ENCODE results near the gene HSPG2. TPM values are rescaled to one million over a fixed set of nuclear protein-coding genes. Genes with fewer than 3 reads are reported as not detected.
"Not testable (repeated sequence)": the region's sequence is repeated elsewhere in the genome, so short reads cannot be mapped to it uniquely, and the experiment has no call there.

Gene HSPG2
- total RNA-seq = 10.2 TPM
- polyA plus RNA-seq = 37.3 TPM
- long read RNA-seq, donor 1 = 0 reads
- long read RNA-seq, donor 2, partial matches to known transcripts = 0 of 3 reads
- long read RNA-seq, donor 2, other reads (novel, unspliced or antisense) = 0 of 3 reads
- long read RNA-seq, donor 3 = 0 reads
- long read RNA-seq, donor 4 = 0 reads
- long read RNA-seq, donor 5, partial matches to known transcripts = 0 of 1 reads
- long read RNA-seq, donor 5, other reads (novel, unspliced or antisense) = 0 of 1 reads
- long read RNA-seq, donor 6, partial matches to known transcripts = 0 of 1 reads
- long read RNA-seq, donor 6, other reads (novel, unspliced or antisense) = 0 of 1 reads
- long read RNA-seq, donor 7 = 0 reads
- long read RNA-seq, donor 8, partial matches to known transcripts = 0 of 3 reads
- long read RNA-seq, donor 8, other reads (novel, unspliced or antisense) = 0 of 3 reads
- long read RNA-seq, donor 9 = 0 reads
- long read RNA-seq, donor 10, partial matches to known transcripts = 0 of 2 reads
- long read RNA-seq, donor 10, other reads (novel, unspliced or antisense) = 0 of 2 reads

DNA sequence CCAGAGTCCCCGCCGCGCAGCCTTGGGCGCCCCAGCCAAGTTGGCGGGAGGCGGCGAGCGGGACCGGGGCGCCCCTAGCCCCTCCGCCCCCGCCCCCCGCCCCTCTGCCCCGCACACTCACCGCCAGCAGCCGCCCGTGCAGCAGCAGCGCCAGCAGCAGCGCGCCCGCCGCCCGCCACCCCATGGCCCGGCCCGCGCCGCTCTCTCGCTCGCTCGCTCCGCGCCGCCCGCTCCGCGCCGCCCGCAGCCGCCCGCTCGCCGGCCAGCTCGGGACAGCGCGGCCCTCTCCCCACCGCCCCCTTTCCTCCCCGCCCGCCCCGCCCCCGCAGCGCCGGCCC is at the start of gene HSPG2:
Gene HSPG2 (minus strand): TSS at position 277 of the 338 bp plus-strand sequence. CDS start 93 bp downstream, at position 184.
- Histone ChIP-seq H3K27me3 (ENCODE audit: control insufficient read depth in 2 of 2, insufficient read depth in 1 of 2, low read length in 1 of 2) (peaks cover 7 to 32% of the 10 kb centered on the region in 2 donors), H3K4me3 (ENCODE audit: low read length in 2 of 2) (peak within 1 kb of the TSS; percentile 24 to 63), H3K27ac (ENCODE audit: low read depth in 1 of 2, low read length in 1 of 2) (peak within 1 kb of the TSS; percentile 3 to 31), H3K9me3 (ENCODE audit: control insufficient read depth in 2 of 2, insufficient read depth in 1 of 2, low read length in 1 of 2) (no peaks in the 10 kb centered on the region), H3K4me1 (ENCODE audit: control insufficient read depth in 2 of 2, insufficient read depth in 2 of 2, low read length in 2 of 2) (peaks cover 0 to 28% of the 10 kb centered on the region in 2 donors), H3K36me3 (ENCODE audit: control insufficient read depth in 2 of 2, insufficient read depth in 2 of 2, low read length in 1 of 2) (no peaks in the 10 kb centered on the region)
- no peak for DNase-seq (ENCODE audit: low read depth in 6 of 9, low spot score in 9 of 9)
- WGBS = 2% methylated on average over 45 of the region's 52 CpGs

DNA sequence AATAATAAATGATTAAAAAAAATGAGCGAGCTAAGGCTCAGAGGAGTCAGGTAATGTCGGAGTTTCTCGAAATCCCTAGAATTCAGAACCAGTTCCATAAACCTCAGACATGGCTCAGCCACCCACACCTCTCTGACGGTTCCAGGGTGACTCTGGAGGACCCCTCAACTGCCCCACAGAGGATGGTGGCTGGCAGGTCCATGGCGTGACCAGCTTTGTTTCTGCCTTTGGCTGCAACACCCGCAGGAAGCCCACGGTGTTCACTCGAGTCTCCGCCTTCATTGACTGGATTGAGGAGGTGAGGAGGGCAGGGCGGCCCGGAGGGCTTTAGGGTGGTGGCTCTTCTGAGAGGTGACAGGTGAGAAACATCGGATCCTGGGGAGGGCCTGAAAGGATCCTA is 49.3 kb upstream of the HSPG2 start:
- WGBS = 91% methylated on average over 11 of the region's 12 CpGs
- not testable (repeated sequence) for H3K4me3 ChIP-seq (ENCODE audit: low read length in 2 of 2); H3K27ac ChIP-seq (ENCODE audit: low read depth in 1 of 2, low read length in 1 of 2); H3K27me3 ChIP-seq (ENCODE audit: control insufficient read depth in 2 of 2, insufficient read depth in 1 of 2, low read length in 1 of 2); H3K9me3 ChIP-seq (ENCODE audit: control insufficient read depth in 2 of 2, insufficient read depth in 1 of 2, low read length in 1 of 2); DNase-seq (ENCODE audit: low read depth in 6 of 9, low spot score in 9 of 9); H3K4me1 ChIP-seq (ENCODE audit: control insufficient read depth in 2 of 2, insufficient read depth in 2 of 2, low read length in 2 of 2); H3K36me3 ChIP-seq (ENCODE audit: control insufficient read depth in 2 of 2, insufficient read depth in 2 of 2, low read length in 1 of 2)

DNA sequence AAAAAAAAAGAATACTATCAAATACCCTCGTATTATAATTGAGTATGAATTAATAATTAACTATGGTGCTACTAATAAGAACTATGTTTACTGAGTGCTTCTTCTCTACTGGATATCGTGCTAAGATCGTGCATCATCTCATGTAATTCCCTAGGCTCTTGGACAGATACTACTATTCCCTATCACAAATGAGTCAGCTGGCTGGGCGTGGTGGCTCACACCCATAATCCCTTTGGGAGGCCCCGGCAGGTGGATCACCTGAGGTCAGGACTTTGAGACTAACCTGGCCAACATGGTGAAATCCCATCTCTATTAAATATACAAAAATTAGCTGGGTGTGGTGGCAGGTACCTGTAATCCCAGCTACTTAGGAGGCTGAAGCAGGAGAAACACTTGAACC is 48.8 kb upstream of the HSPG2 start:
- not testable (repeated sequence) for H3K27me3 ChIP-seq (ENCODE audit: control insufficient read depth in 2 of 2, insufficient read depth in 1 of 2, low read length in 1 of 2); H3K9me3 ChIP-seq (ENCODE audit: control insufficient read depth in 2 of 2, insufficient read depth in 1 of 2, low read length in 1 of 2); H3K4me1 ChIP-seq (ENCODE audit: control insufficient read depth in 2 of 2, insufficient read depth in 2 of 2, low read length in 2 of 2); DNase-seq (ENCODE audit: low read depth in 6 of 9, low spot score in 9 of 9); H3K27ac ChIP-seq (ENCODE audit: low read depth in 1 of 2, low read length in 1 of 2); H3K36me3 ChIP-seq (ENCODE audit: control insufficient read depth in 2 of 2, insufficient read depth in 2 of 2, low read length in 1 of 2); H3K4me3 ChIP-seq (ENCODE audit: low read length in 2 of 2)
- WGBS = 100% methylated on average over 1 of the region's 5 CpGs

DNA sequence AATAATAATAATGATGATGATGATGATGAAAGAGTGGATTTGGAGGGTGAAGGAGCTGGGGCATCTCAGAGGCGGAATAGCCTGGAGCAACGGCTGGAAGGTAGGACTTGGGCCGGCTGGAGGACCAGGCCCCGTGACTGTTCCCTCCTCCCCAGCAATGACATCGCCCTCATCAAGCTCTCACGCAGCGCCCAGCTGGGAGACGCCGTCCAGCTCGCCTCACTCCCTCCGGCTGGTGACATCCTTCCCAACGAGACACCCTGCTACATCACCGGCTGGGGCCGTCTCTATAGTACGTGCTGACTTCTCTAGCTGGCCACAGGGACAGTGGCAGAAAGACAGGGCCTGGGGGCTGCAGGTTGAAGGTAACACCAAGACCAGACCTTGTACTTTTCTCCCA is 46.4 kb upstream of the HSPG2 start:
- WGBS = 91% methylated on average over 11 of the region's 15 CpGs
- H3K27ac ChIP-seq (ENCODE audit: low read depth in 1 of 2, low read length in 1 of 2); H3K27me3 ChIP-seq (ENCODE audit: control insufficient read depth in 2 of 2, insufficient read depth in 1 of 2, low read length in 1 of 2); H3K4me3 ChIP-seq (ENCODE audit: low read length in 2 of 2); H3K36me3 ChIP-seq (ENCODE audit: control insufficient read depth in 2 of 2, insufficient read depth in 2 of 2, low read length in 1 of 2); H3K9me3 ChIP-seq (ENCODE audit: control insufficient read depth in 2 of 2, insufficient read depth in 1 of 2, low read length in 1 of 2); H3K4me1 ChIP-seq (ENCODE audit: control insufficient read depth in 2 of 2, insufficient read depth in 2 of 2, low read length in 2 of 2); DNase-seq (ENCODE audit: low read depth in 6 of 9, low spot score in 9 of 9): not testable (repeated sequence)

DNA sequence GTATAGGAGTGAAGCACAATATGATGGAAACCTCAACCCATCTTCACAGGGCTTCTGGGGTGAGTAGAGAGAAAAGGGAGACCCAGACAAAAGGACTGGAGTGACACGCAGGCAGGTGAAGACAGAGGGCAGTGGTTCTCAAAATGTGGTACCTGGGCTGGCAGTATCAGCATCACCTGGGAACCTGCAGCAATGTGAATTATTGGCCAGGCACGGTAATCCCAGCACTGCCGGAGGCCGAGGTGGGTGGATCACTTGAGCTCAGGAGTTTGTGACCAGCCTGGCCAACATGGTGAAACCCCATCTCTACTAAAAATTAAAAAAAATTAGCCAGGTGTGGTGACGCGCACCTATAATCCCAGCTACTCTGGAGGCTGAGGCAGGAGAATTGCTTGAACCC is 45.0 kb upstream of the HSPG2 start:
- not testable (repeated sequence) for DNase-seq (ENCODE audit: low read depth in 6 of 9, low spot score in 9 of 9); H3K4me1 ChIP-seq (ENCODE audit: control insufficient read depth in 2 of 2, insufficient read depth in 2 of 2, low read length in 2 of 2); H3K9me3 ChIP-seq (ENCODE audit: control insufficient read depth in 2 of 2, insufficient read depth in 1 of 2, low read length in 1 of 2); H3K4me3 ChIP-seq (ENCODE audit: low read length in 2 of 2); H3K27me3 ChIP-seq (ENCODE audit: control insufficient read depth in 2 of 2, insufficient read depth in 1 of 2, low read length in 1 of 2); H3K36me3 ChIP-seq (ENCODE audit: control insufficient read depth in 2 of 2, insufficient read depth in 2 of 2, low read length in 1 of 2); H3K27ac ChIP-seq (ENCODE audit: low read depth in 1 of 2, low read length in 1 of 2)
- WGBS = 89% methylated on average over 6 of the region's 6 CpGs

DNA sequence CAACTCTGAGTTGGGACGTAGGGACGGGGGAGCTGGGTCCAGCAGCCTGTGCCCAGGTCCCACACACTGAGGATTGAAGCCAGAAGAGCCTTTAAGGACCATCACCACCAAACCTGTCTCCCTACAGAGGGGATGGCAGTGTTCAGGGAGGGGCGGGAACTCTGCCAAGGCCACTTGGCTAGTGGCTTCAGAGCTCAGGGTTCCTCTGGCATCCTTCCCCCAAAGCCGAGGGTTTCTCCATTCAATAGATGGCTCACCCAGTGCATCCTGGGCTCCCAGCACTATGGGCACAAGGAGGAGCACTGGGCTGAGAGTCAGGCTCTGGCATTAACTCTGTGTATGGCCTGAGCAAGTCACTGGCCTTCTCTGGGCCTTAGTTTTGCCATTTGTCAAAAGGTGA is 44.1 kb upstream of the HSPG2 start:
- DNase-seq (ENCODE audit: low read depth in 6 of 9, low spot score in 9 of 9); H3K9me3 ChIP-seq (ENCODE audit: control insufficient read depth in 2 of 2, insufficient read depth in 1 of 2, low read length in 1 of 2); H3K27ac ChIP-seq (ENCODE audit: low read depth in 1 of 2, low read length in 1 of 2); H3K4me3 ChIP-seq (ENCODE audit: low read length in 2 of 2); H3K36me3 ChIP-seq (ENCODE audit: control insufficient read depth in 2 of 2, insufficient read depth in 2 of 2, low read length in 1 of 2); H3K4me1 ChIP-seq (ENCODE audit: control insufficient read depth in 2 of 2, insufficient read depth in 2 of 2, low read length in 2 of 2); H3K27me3 ChIP-seq (ENCODE audit: control insufficient read depth in 2 of 2, insufficient read depth in 1 of 2, low read length in 1 of 2): not testable (repeated sequence)
- over 99% methylated on average over 4 of the region's 4 CpGs for WGBS

DNA sequence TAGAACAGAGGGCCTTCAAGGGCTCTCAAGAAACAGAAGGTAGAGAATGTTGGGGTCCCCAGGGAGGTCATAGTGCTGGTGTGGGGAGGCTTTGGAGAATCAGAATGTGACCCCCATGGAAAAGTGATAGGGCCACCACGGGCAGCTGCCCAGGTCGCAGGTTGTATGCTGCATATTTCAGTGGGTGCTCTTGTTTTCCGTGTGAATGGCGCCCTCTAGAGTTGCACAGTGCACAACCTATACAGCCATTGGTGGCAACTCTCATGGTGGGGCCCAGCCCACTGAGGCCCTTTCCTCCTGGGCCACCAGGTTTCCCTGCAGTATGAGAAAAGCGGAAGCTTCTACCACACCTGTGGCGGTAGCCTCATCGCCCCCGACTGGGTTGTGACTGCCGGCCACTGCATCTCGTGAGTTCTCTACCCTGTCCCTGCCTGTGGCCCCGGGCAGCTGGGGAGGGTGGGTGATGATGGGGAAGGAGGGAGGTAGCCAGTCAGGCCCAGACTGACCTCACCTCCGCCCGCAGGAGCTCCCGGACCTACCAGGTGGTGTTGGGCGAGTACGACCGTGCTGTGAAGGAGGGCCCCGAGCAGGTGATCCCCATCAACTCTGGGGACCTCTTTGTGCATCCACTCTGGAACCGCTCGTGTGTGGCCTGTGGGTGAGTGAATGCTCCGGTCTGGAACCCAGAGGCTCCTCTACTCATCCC is 43.6 kb upstream of the HSPG2 start:
- not testable (repeated sequence) for H3K27ac ChIP-seq (ENCODE audit: low read depth in 1 of 2, low read length in 1 of 2); DNase-seq (ENCODE audit: low read depth in 6 of 9, low spot score in 9 of 9); H3K4me3 ChIP-seq (ENCODE audit: low read length in 2 of 2); H3K36me3 ChIP-seq (ENCODE audit: control insufficient read depth in 2 of 2, insufficient read depth in 2 of 2, low read length in 1 of 2); H3K4me1 ChIP-seq (ENCODE audit: control insufficient read depth in 2 of 2, insufficient read depth in 2 of 2, low read length in 2 of 2); H3K27me3 ChIP-seq (ENCODE audit: control insufficient read depth in 2 of 2, insufficient read depth in 1 of 2, low read length in 1 of 2); H3K9me3 ChIP-seq (ENCODE audit: control insufficient read depth in 2 of 2, insufficient read depth in 1 of 2, low read length in 1 of 2)
- 82% methylated on average over 21 of the region's 21 CpGs for WGBS

DNA sequence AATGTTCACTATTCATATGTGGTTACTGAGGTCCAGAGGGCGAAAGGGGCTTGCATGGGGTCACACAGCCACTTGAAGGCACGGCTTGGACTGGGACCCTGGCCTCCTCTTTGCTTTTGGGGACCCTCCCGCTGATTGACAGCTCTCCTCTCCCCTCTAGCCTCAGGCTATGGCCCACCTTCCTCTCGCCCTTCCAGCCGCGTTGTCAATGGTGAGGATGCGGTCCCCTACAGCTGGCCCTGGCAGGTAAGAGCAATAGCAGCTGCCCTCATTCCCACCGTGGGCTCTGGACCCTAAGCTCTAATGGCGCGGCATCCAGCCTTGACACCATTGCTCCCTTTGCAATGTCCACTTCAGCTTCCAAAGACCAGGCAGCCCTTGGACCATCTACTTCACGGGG is 41.1 kb upstream of the HSPG2 start:
- not testable (repeated sequence) for H3K27me3 ChIP-seq (ENCODE audit: control insufficient read depth in 2 of 2, insufficient read depth in 1 of 2, low read length in 1 of 2)

DNA sequence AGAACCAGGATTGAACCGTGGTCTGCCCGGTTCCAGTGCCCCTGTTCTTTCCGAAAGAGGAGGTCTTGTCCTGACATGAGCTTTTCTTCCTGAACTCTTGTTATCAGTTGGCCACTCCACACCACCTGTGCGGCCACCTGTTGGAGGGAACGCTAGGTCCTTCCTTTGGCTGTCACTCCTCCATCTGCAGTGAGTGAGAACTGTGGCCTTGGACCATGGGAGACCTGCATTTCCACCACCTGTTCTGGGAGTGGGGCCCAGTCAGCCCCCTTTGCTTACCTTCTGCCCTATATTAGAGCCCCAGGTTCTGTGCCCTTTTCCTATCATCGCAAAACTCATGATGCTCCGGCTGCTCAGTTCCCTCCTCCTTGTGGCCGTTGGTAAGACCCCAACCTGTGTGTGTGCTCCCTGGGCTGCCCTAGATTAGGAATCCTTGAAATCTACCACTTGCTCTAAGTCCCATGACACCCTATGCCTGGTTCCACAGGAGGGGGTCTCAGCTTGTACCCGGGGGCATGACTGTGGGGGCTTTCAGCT is 39.7 kb upstream of the HSPG2 start, which contains the start of gene CELA3B:
Gene CELA3B (plus strand): TSS at position 320 of the 537 bp plus-strand sequence. CDS start 18 bp downstream, at position 338.
- not testable (repeated sequence) for H3K27me3 ChIP-seq (ENCODE audit: control insufficient read depth in 2 of 2, insufficient read depth in 1 of 2, low read length in 1 of 2); DNase-seq (ENCODE audit: low read depth in 6 of 9, low spot score in 9 of 9); H3K36me3 ChIP-seq (ENCODE audit: control insufficient read depth in 2 of 2, insufficient read depth in 2 of 2, low read length in 1 of 2); H3K4me3 ChIP-seq (ENCODE audit: low read length in 2 of 2); H3K9me3 ChIP-seq (ENCODE audit: control insufficient read depth in 2 of 2, insufficient read depth in 1 of 2, low read length in 1 of 2); H3K27ac ChIP-seq (ENCODE audit: low read depth in 1 of 2, low read length in 1 of 2); H3K4me1 ChIP-seq (ENCODE audit: control insufficient read depth in 2 of 2, insufficient read depth in 2 of 2, low read length in 2 of 2)
- 96% methylated on average over 9 of the region's 9 CpGs for WGBS

More for the DNA sequence above, 41.1 kb upstream of the HSPG2 start:
- not testable (repeated sequence) for H3K4me3 ChIP-seq (ENCODE audit: low read length in 2 of 2); H3K27ac ChIP-seq (ENCODE audit: low read depth in 1 of 2, low read length in 1 of 2); H3K9me3 ChIP-seq (ENCODE audit: control insufficient read depth in 2 of 2, insufficient read depth in 1 of 2, low read length in 1 of 2); H3K36me3 ChIP-seq (ENCODE audit: control insufficient read depth in 2 of 2, insufficient read depth in 2 of 2, low read length in 1 of 2); DNase-seq (ENCODE audit: low read depth in 6 of 9, low spot score in 9 of 9); H3K4me1 ChIP-seq (ENCODE audit: control insufficient read depth in 2 of 2, insufficient read depth in 2 of 2, low read length in 2 of 2)
- WGBS = 97% methylated on average over 11 of the region's 11 CpGs
